SK-N-SH (cell line): ENCODE measurements around the gene STATH. TPM values are rescaled to one million over a fixed set of nuclear protein-coding genes. Genes with fewer than 3 reads are reported as not detected.

Source experiments
- CTCF ChIA-PET: fragments of 300-600, 350-600 bp; formaldehyde crosslinking; extraction: SDS; loops from one replicate; lab custom pipeline; 2021; lab: Yijun Ruan, JAX
- POLR2A ChIA-PET: fragments of 350-600 bp; sonication (Branson Sonifier 250); formaldehyde crosslinking; extraction: SDS; loops from one replicate; lab custom pipeline; 2020; ENCODE audit warnings: antibody characterized with exemption, inconsistent platforms; lab: Yijun Ruan, JAX
- DNase-seq: peaks from one replicate; pipeline ENCODE4 v3.0.0; 2012
- H2AFZ ChIP-seq: fragments of 200-600 bp; sonication (generic); 2 replicates; pipeline ENCODE4 v1.8.1; 2016; ENCODE audit warnings: antibody characterized with exemption, mild to moderate bottlenecking, low read depth
- H3F3A ChIP-seq: fragments of 200-600 bp; sonication (generic); replicated peaks from 2 replicates; pipeline ENCODE3; 2016; ENCODE audit warnings: antibody characterized with exemption, mild to moderate bottlenecking; ENCODE audit not compliant: insufficient read depth
- H3K27ac ChIP-seq, 2 experiments: fragments of 200-500 bp in 1 of 2; fragments of 200-600 bp in 1 of 2; sonication (Bioruptor generic) in 1 of 2; sonication (generic), shearing (Covaris generic) in 1 of 2; 2 replicates each; pipeline versions ENCODE4 v1.5.1 to v1.6.1; 2014 to 2016; ENCODE audit warnings: low read depth in 2 of 2, inconsistent platforms in 1 of 2, low read length in 1 of 2, mild to moderate bottlenecking in 1 of 2, mixed read lengths in 1 of 2
- H3K27me3 ChIP-seq: fragments of 200-600 bp; sonication (generic), shearing (Covaris generic); 2 replicates; pipeline ENCODE4 v1.6.1; 2016; ENCODE audit warnings: mixed run types; ENCODE audit not compliant: insufficient read depth
- H3K36me3 ChIP-seq, 2 experiments: fragments of 200-500 bp in 1 of 2; fragments of 200-600 bp in 1 of 2; sonication (Bioruptor generic) in 1 of 2; sonication (generic) in 1 of 2; replicated peaks in 1 of 2; 2 replicates each; pipeline versions ENCODE3 to v1.5.1; 2014 to 2016; ENCODE audit warnings: low read length in 1 of 2, mild to moderate bottlenecking in 1 of 2; ENCODE audit not compliant: insufficient read depth in 2 of 2, control insufficient read depth in 1 of 2
- H3K4me1 ChIP-seq, 2 experiments: fragments of 200-500 bp in 1 of 2; fragments of 200-600 bp in 1 of 2; sonication (Bioruptor generic) in 1 of 2; sonication (generic), shearing (Covaris generic) in 1 of 2; 2 replicates each; pipeline versions ENCODE4 v1.5.1 to v1.6.1; 2014 to 2016; ENCODE audit warnings: low read depth in 1 of 2, low read length in 1 of 2, mixed run types in 1 of 2; ENCODE audit not compliant: insufficient read depth in 2 of 2, control insufficient read depth in 1 of 2
- H3K4me2 ChIP-seq: fragments of 200-600 bp; sonication (generic), shearing (Covaris generic); 2 replicates; pipeline ENCODE4 v1.6.1; 2017; ENCODE audit warnings: mixed run types
- H3K4me3 ChIP-seq, 2 experiments: fragments of 200-500 bp in 1 of 2; fragments of 200-600 bp in 1 of 2; sonication (Bioruptor generic) in 1 of 2; sonication (generic), shearing (Covaris generic) in 1 of 2; 2 replicates each; pipeline versions ENCODE4 v1.5.1 to v1.8.1; 2014 to 2016; ENCODE audit warnings: low read depth in 2 of 2, inconsistent platforms in 1 of 2, low read length in 1 of 2, mild to moderate bottlenecking in 1 of 2, mixed read lengths in 1 of 2, moderate library complexity in 1 of 2
- H3K79me2 ChIP-seq: fragments of 200-600 bp; sonication (generic); 2 replicates; pipeline ENCODE4 v1.8.1; 2017; ENCODE audit warnings: mild to moderate bottlenecking; ENCODE audit not compliant: insufficient read depth
- H3K9ac ChIP-seq: fragments of 200-600 bp; sonication (generic); 2 replicates; pipeline ENCODE4 v1.6.1; 2017; ENCODE audit warnings: mixed run types
- H3K9me2 ChIP-seq: fragments of 200-600 bp; sonication (generic); 2 replicates; pipeline ENCODE4 v1.6.1; 2017; ENCODE audit warnings: mixed run types
- H3K9me3 ChIP-seq: fragments of 200-600 bp; sonication (generic); 2 replicates; pipeline ENCODE4 v1.6.1; 2017; ENCODE audit warnings: mixed run types, mild to moderate bottlenecking, moderate library complexity
- H4K20me1 ChIP-seq: fragments of 200-600 bp; sonication (generic); 2 replicates; pipeline ENCODE4 v1.6.1; 2017; ENCODE audit warnings: mild to moderate bottlenecking, mixed run types; ENCODE audit not compliant: insufficient read depth
- EP300 ChIP-seq, 2 experiments: IDR thresholded peaks; 2 replicates each; pipeline versions ENCODE4 v1.4.0 to v1.6.1; 2012; ENCODE audit warnings: borderline replicate concordance in 1 of 2, low read depth in 1 of 2, low read length in 1 of 2
- EZH2phosphoT487 ChIP-seq: fragments of 200-600 bp; sonication (generic); IDR thresholded peaks from 2 replicates; pipeline ENCODE4 v1.6.1; 2017; ENCODE audit warnings: low read depth, mixed run types, mild to moderate bottlenecking, antibody characterized with exemption, moderate library complexity, borderline replicate concordance
- FOSL2 ChIP-seq: IDR thresholded peaks from 2 replicates; pipeline ENCODE4 v1.4.0; 2012; ENCODE audit warnings: low read depth, mild to moderate bottlenecking, moderate library complexity, borderline replicate concordance
- FOXJ3 ChIP-seq: sonication (generic); formaldehyde crosslinking; IDR thresholded peaks from 2 replicates; pipeline ENCODE4 v1.5.1; 2020; ENCODE audit warnings: mild to moderate bottlenecking, missing genetic modification reagents
- FOXM1 ChIP-seq: IDR thresholded peaks from 2 replicates; pipeline ENCODE4 v1.4.0; 2012; ENCODE audit warnings: low read depth, mild to moderate bottlenecking
- JUND ChIP-seq: IDR thresholded peaks from 2 replicates; pipeline ENCODE4 v1.4.0; 2012
- MEF2A ChIP-seq: IDR thresholded peaks from 2 replicates; pipeline ENCODE4 v1.4.0; 2012; ENCODE audit warnings: low read depth, borderline replicate concordance
- MXI1 ChIP-seq: IDR thresholded peaks from 2 replicates; pipeline ENCODE4 v1.6.1; 2012; ENCODE audit warnings: mild to moderate bottlenecking, low read depth, low read length, improper control_type of control experiment
- RFX5 ChIP-seq: IDR thresholded peaks from 2 replicates; pipeline ENCODE4 v1.6.1; 2012; ENCODE audit warnings: mild to moderate bottlenecking, improper control_type of control experiment, low read length
- TCF12 ChIP-seq: IDR thresholded peaks from 2 replicates; pipeline ENCODE4 v1.4.0; 2012
- TEAD4 ChIP-seq: IDR thresholded peaks from 2 replicates; pipeline ENCODE4 v1.4.0; 2012; ENCODE audit warnings: mild to moderate bottlenecking, borderline replicate concordance; ENCODE audit not compliant: insufficient read depth
- WGBS: methylation state at CpG from one replicate; pipeline ENCODE4 v1.1.6; 2017; ENCODE audit warnings: low lambda C conversion rate; 5-methylcytosine and 5-hydroxymethylcytosine counted together
- polyA plus RNA-seq, 3 experiments: library from polyadenylated mRNA; depleted of rRNA; stranded (reverse); fragments of >200 nt; gene quantifications; 2 replicates each; pipeline ENCODE4 v1.2.3, GENCODE V29; 2012
- TF ChIP-seq, protein P1 (sequence below): fragments of 150-350 bp; IDR thresholded peaks from 2 replicates; pipeline ENCODE4 v1.6.1; 2017; ENCODE audit warnings: antibody characterized with exemption, low read length, low read depth, borderline replicate concordance
- TF ChIP-seq, protein P2 (sequence below): IDR thresholded peaks from 2 replicates; pipeline ENCODE4 v1.4.0; 2012; ENCODE audit warnings: low read depth
- TF ChIP-seq, protein P3 (sequence below): IDR thresholded peaks from 2 replicates; pipeline ENCODE4 v1.4.0; 2012; ENCODE audit warnings: low read depth, borderline replicate concordance
- TF ChIP-seq, protein P4 (sequence below): IDR thresholded peaks from 2 replicates; pipeline ENCODE4 v1.4.0; 2012; ENCODE audit warnings: low read depth, borderline replicate concordance
- TF ChIP-seq, protein P5 (sequence below): IDR thresholded peaks from 2 replicates; pipeline ENCODE4; 2012

Gene STATH
- polyA plus RNA-seq, 1 of the 3 experiments (the other 2 are of a cell fraction), result not detected

DNA sequence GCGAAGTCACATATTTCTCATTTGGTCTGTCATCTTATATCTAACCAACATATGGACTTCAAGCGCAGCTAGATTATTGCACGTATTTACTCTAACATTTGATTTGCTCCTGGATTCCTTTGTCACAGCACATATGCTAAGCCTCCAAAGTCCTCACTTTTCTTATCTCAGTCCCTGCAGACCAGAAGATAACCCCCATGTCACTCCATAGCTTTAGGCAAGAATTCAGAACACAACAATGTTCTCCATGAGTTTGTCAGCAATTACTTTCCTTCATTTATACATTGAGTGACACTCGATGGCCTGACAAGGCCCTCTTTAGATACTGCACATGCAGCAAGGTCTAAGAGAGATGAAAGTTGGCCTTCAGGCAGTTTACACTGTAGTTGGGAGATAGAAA is 4.8 kb upstream of the STATH start:
- H3K27me3 ChIP-seq, result no peaks in the 10 kb centered on the region
- WGBS, result 30% methylated on average over 4 of the region's 4 CpGs
- no peak overlapping the region for H3K9ac ChIP-seq
- H3K36me3 ChIP-seq, result no peaks in the 10 kb centered on the region
- no peaks in the 10 kb centered on the region for H4K20me1 ChIP-seq
- no peaks in the 10 kb centered on the region for H3K9me3 ChIP-seq
- POLR2A ChIA-PET, result no interaction called here
- no peaks in the 10 kb centered on the region for H3K9me2 ChIP-seq
- H3K4me3 ChIP-seq, result no peak overlapping the region
- TF ChIP-seq FOSL2 (no peak), RFX5 (no peak), EZH2phosphoT487 (no peak), EP300 (IDR thresholded peaks at IDR 0.05; ENCODE audit: borderline replicate concordance in 1 of 2, low read depth in 1 of 2, low read length in 1 of 2) (no peak), FOXM1 (no peak), MXI1 (no peak), TEAD4 (no peak), FOXJ3 (CRISPR knock-in tag) (no peak), JUND (no peak), TCF12 (no peak), MEF2A (no peak)
- TF ChIP-seq, protein P1, sequence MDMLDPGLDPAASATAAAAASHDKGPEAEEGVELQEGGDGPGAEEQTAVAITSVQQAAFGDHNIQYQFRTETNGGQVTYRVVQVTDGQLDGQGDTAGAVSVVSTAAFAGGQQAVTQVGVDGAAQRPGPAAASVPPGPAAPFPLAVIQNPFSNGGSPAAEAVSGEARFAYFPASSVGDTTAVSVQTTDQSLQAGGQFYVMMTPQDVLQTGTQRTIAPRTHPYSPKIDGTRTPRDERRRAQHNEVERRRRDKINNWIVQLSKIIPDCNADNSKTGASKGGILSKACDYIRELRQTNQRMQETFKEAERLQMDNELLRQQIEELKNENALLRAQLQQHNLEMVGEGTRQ, result no peak
- TF ChIP-seq, protein P2, sequence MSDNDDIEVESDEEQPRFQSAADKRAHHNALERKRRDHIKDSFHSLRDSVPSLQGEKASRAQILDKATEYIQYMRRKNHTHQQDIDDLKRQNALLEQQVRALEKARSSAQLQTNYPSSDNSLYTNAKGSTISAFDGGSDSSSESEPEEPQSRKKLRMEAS, result no peak
- TF ChIP-seq, protein P3, sequence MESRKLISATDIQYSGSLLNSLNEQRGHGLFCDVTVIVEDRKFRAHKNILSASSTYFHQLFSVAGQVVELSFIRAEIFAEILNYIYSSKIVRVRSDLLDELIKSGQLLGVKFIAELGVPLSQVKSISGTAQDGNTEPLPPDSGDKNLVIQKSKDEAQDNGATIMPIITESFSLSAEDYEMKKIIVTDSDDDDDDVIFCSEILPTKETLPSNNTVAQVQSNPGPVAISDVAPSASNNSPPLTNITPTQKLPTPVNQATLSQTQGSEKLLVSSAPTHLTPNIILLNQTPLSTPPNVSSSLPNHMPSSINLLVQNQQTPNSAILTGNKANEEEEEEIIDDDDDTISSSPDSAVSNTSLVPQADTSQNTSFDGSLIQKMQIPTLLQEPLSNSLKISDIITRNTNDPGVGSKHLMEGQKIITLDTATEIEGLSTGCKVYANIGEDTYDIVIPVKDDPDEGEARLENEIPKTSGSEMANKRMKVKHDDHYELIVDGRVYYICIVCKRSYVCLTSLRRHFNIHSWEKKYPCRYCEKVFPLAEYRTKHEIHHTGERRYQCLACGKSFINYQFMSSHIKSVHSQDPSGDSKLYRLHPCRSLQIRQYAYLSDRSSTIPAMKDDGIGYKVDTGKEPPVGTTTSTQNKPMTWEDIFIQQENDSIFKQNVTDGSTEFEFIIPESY, result no peak
- TF ChIP-seq, protein P4, sequence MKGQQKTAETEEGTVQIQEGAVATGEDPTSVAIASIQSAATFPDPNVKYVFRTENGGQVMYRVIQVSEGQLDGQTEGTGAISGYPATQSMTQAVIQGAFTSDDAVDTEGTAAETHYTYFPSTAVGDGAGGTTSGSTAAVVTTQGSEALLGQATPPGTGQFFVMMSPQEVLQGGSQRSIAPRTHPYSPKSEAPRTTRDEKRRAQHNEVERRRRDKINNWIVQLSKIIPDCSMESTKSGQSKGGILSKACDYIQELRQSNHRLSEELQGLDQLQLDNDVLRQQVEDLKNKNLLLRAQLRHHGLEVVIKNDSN, result no peak
- TF ChIP-seq, all 33 proteins: peak for 0
- no peak for DNase-seq
- no peaks in the 10 kb centered on the region for H3K4me1 ChIP-seq
- H2AFZ ChIP-seq, result no peak overlapping the region
- CTCF ChIA-PET, result no interaction called here
- H3K79me2 ChIP-seq, result no peaks in the 10 kb centered on the region
- H3F3A ChIP-seq, result no peaks in the 10 kb centered on the region
- H3K4me2 ChIP-seq, result no peak overlapping the region
- H3K27ac ChIP-seq, result no peak overlapping the region

DNA sequence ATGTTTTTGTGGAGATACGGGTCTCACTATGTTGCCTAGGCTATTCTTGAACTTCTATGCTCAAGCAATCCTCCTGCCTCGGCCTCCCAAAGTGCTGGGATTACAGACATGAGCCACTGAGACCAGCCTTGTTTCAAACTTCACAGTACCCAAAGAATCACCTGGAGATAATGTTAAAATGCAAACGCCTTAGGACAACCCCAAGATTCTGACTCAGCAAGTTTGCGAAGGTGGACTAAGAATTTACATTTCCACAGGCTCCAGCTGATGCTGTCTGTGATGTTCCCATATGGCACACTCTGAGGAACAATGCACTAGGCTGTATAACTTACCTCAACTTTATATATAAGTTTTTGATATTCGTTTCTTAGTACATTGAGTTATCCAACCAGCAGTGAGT is 984 bp upstream of the STATH start:
- no peaks in the 10 kb centered on the region for H3K9me2 ChIP-seq
- no peak overlapping the region for H3K4me3 ChIP-seq
- no peaks in the 10 kb centered on the region for H4K20me1 ChIP-seq
- H2AFZ ChIP-seq, result no peak overlapping the region
- H3K27ac ChIP-seq, result no peak overlapping the region
- H3K9ac ChIP-seq, result no peak overlapping the region
- H3K27me3 ChIP-seq, result no peaks in the 10 kb centered on the region
- no peaks in the 10 kb centered on the region for H3K36me3 ChIP-seq
- H3K4me2 ChIP-seq, result no peak overlapping the region
- 14% methylated on average over 5 of the region's 5 CpGs for WGBS
- H3K4me1 ChIP-seq, result no peaks in the 10 kb centered on the region
- no peaks in the 10 kb centered on the region for H3K9me3 ChIP-seq
- no peak for DNase-seq
- ChIA-PET POLR2A (no interaction called here), CTCF (no interaction called here)
- H3F3A ChIP-seq, result no peaks in the 10 kb centered on the region
- TF ChIP-seq, protein P5, sequence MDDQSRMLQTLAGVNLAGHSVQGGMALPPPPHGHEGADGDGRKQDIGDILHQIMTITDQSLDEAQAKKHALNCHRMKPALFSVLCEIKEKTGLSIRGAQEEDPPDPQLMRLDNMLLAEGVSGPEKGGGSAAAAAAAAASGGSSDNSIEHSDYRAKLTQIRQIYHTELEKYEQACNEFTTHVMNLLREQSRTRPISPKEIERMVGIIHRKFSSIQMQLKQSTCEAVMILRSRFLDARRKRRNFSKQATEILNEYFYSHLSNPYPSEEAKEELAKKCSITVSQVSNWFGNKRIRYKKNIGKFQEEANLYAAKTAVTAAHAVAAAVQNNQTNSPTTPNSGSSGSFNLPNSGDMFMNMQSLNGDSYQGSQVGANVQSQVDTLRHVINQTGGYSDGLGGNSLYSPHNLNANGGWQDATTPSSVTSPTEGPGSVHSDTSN, result no peak
- no peaks in the 10 kb centered on the region for H3K79me2 ChIP-seq
